Caco-2 (cell line): Measurements from ENCODE around the gene PODXL2. TPM values are rescaled to one million over a fixed set of nuclear protein-coding genes. Genes with fewer than 3 reads are reported as not detected.

Experiments
- BruUV-seq: library from RNA; stranded (reverse); fragments of 400-500 nt; replicated peaks from 2 replicates; lab custom pipeline; 2021; lab: Mats Ljungman, UMichigan
- CTCF ChIA-PET: fragments of 300-600 bp; sonication (Branson Sonifier 250); formaldehyde crosslinking; loops from one replicate; lab custom pipeline; 2022; ENCODE audit warnings: antibody characterized with exemption; lab: Charles Lee
- POLR2A ChIA-PET: fragments of 300-600 bp; sonication (Branson Sonifier 250); formaldehyde crosslinking; loops from one replicate; lab custom pipeline; 2022; ENCODE audit warnings: antibody characterized with exemption; lab: Charles Lee
- DNase-seq, 2 experiments: peaks; one replicate each; pipeline versions ENCODE4 v3.0.0 to v3.0.0-alpha.2; 2020 to 2022
- H3K27me3 ChIP-seq: replicated peaks from 2 replicates; pipeline ENCODE4 v1.6.0; 2011; ENCODE audit warnings: low read length; ENCODE audit not compliant: control insufficient read depth, insufficient read depth
- H3K36me3 ChIP-seq: 2 replicates; pipeline ENCODE4 v1.5.1; 2011; ENCODE audit warnings: low read length; ENCODE audit not compliant: control insufficient read depth, insufficient read depth
- H3K4me1 ChIP-seq: fragments of 250-450 bp; sonication (Bioruptor Pico); 2 replicates; pipeline ENCODE4 v1.5.1; 2020; ENCODE audit warnings: mild to moderate bottlenecking
- H3K4me3 ChIP-seq: 2 replicates; pipeline ENCODE4 v1.5.1; 2011; ENCODE audit warnings: low read depth, mild to moderate bottlenecking, control low read depth, low read length
- H3K9me3 ChIP-seq: fragments of 250-450 bp; sonication (Bioruptor Pico); 2 replicates; pipeline ENCODE4 v1.5.1; 2020; ENCODE audit warnings: mild to moderate bottlenecking, moderate library complexity
- H3K27ac Mint-ChIP-seq: one replicate; pipeline ENCODE4 v1.8.0; 2022; ENCODE audit warnings: mixed read lengths; ENCODE audit not compliant: unreplicated experiment
- H3K27me3 Mint-ChIP-seq: one replicate; pipeline ENCODE4 v1.8.0; 2022; ENCODE audit warnings: mixed read lengths; ENCODE audit not compliant: insufficient read depth, unreplicated experiment
- H3K36me3 Mint-ChIP-seq: one replicate; pipeline ENCODE4 v1.8.0; 2022; ENCODE audit warnings: mild to moderate bottlenecking, mixed read lengths; ENCODE audit not compliant: insufficient read depth, unreplicated experiment
- H3K4me1 Mint-ChIP-seq: one replicate; pipeline ENCODE4 v1.8.0; 2022; ENCODE audit warnings: low read depth, mixed read lengths; ENCODE audit not compliant: unreplicated experiment
- H3K4me3 Mint-ChIP-seq: one replicate; pipeline ENCODE4 v1.8.0; 2022; ENCODE audit warnings: mild to moderate bottlenecking, moderate library complexity, mixed read lengths; ENCODE audit not compliant: unreplicated experiment
- H3K9me3 Mint-ChIP-seq: one replicate; pipeline ENCODE4 v1.8.0; 2022; ENCODE audit warnings: mixed read lengths; ENCODE audit not compliant: unreplicated experiment
- intact Hi-C: fragments of 100-400 bp; cut with micrococcal nuclease; formaldehyde crosslinking; loops from one replicate; pipeline ENCODE4 v1.10.0; 2022; ENCODE audit not compliant: unreplicated experiment
- total RNA-seq: library from RNA; stranded (reverse); gene quantifications from 2 replicates; pipeline ENCODE4 v1.2.3, GENCODE V29; 2022
- TF ChIP-seq, protein P1 (sequence below), 2 experiments: fragments of 200-600 bp in 1 of 2; IDR thresholded peaks; 1 replicate in 1 of 2; 2 replicates in 1 of 2; pipeline versions ENCODE4 v1.5.1 to v1.8.0; 2011 to 2022; ENCODE audit warnings: antibody characterized with exemption in 1 of 2, control low read depth in 1 of 2, inconsistent platforms in 1 of 2, low read depth in 1 of 2, low read length in 1 of 2, mild to moderate bottlenecking in 1 of 2, moderate library complexity in 1 of 2; ENCODE audit not compliant: insufficient read depth in 1 of 2, severe bottlenecking in 1 of 2, unreplicated experiment in 1 of 2

PODXL2 gene
- total RNA-seq, 1 experiment from 2014 or later, result 39.1 TPM

DNA sequence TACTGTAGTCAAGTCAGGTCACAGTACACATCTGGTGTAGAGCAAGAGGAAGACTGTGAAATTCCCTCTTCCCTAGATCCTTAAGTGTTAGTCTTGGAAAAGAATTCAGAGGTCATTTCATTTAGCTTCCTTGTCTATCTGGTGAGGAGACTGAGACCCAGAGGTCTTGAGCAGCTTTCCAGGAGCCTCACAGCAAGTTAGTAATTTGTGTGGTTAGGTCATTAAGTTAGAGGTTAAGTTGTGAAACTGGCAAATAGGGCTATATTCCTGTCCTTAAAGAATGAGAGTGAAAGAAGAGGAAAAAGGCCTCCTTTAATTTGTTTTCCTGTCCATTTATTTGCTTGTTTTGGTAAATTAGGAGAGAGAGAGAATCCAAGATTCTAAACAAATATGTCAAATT is 9.0 kb downstream of the PODXL2 start:
- POLR2A ChIA-PET, result no interaction called here
- CTCF ChIA-PET, result no interaction called here
- no peak overlapping the region for H3K4me3 Mint-ChIP-seq
- no TSS peak for BruUV-seq
- TF ChIP-seq, protein P1, sequence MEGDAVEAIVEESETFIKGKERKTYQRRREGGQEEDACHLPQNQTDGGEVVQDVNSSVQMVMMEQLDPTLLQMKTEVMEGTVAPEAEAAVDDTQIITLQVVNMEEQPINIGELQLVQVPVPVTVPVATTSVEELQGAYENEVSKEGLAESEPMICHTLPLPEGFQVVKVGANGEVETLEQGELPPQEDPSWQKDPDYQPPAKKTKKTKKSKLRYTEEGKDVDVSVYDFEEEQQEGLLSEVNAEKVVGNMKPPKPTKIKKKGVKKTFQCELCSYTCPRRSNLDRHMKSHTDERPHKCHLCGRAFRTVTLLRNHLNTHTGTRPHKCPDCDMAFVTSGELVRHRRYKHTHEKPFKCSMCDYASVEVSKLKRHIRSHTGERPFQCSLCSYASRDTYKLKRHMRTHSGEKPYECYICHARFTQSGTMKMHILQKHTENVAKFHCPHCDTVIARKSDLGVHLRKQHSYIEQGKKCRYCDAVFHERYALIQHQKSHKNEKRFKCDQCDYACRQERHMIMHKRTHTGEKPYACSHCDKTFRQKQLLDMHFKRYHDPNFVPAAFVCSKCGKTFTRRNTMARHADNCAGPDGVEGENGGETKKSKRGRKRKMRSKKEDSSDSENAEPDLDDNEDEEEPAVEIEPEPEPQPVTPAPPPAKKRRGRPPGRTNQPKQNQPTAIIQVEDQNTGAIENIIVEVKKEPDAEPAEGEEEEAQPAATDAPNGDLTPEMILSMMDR (IDR thresholded peaks at IDR 0.05; ENCODE audit: insufficient read depth in 1 of 2, low read depth in 1 of 2, low read length in 1 of 2, severe bottlenecking in 1 of 2, unreplicated experiment in 1 of 2), result no peak
- no peak for DNase-seq
- H3K27ac Mint-ChIP-seq, result no peak overlapping the region
- H3K9me3 ChIP-seq, result no peaks in the 10 kb centered on the region
- no peaks in the 10 kb centered on the region for H3K27me3 Mint-ChIP-seq
- no peaks in the 10 kb centered on the region for H3K4me1 Mint-ChIP-seq
- no peaks in the 10 kb centered on the region; the same call in none of the 2 replicates for H3K36me3 ChIP-seq
- H3K36me3 Mint-ChIP-seq, result peaks cover 6% of the 10 kb centered on the region
- no peak overlapping the region for H3K4me3 ChIP-seq
- intact Hi-C loops, result no loop called here
- H3K27me3 ChIP-seq, result no peaks in the 10 kb centered on the region
- H3K4me1 ChIP-seq, result no peaks in the 10 kb centered on the region
- H3K9me3 Mint-ChIP-seq, result no peaks in the 10 kb centered on the region

DNA sequence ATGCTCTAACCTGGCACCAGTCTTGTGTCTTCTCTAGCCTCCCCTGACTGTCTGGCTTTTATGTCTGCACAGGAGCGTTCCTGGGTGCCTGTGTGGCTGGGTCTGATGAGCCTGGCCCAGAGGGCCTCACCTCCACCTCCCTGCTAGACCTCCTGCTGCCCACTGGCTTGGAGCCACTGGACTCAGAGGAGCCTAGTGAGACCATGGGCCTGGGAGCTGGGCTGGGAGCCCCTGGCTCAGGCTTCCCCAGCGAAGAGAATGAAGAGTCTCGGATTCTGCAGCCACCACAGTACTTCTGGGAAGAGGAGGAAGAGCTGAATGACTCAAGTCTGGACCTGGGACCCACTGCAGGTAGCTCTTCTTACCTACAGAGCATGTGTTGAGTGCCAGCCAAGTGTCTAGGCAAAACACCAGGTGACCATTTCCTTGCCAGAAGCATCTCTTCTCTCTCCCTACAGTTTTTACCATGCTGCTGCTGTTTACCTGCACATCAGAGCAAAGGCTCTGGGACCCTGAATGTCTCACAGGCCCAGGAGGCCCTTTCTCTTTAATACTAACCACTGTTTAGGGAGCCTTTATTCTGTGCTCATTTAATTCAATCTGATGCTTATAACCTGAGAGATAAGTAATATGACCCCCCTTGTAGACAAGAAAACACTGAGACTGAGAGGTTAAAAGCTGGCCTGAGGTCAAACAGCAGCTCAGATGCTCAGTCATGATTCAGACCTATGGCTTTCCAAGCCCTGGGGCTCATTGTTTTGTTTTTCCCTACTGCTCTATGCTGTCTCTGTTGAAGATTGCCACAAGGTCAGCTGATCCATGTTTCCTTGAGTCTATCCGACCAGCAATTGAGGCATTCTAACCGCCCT is 10.4 kb downstream of the PODXL2 start:
- Histone ChIP-seq H3K9me3 (no peaks in the 10 kb centered on the region), H3K4me1 (no peaks in the 10 kb centered on the region), H3K4me3 (no peak overlapping the region), H3K27me3 (no peaks in the 10 kb centered on the region), H3K36me3 (no peaks in the 10 kb centered on the region; the same call in none of the 2 replicates)
- ChIA-PET POLR2A (no interaction called here), CTCF (no interaction called here)
- Mint-ChIP-seq H3K4me3 (no peak overlapping the region), H3K27ac (no peak overlapping the region), H3K9me3 (no peaks in the 10 kb centered on the region), H3K27me3 (no peaks in the 10 kb centered on the region), H3K36me3 (peaks cover 6% of the 10 kb centered on the region), H3K4me1 (no peaks in the 10 kb centered on the region)
- TF ChIP-seq, protein P1 (IDR thresholded peaks at IDR 0.05; ENCODE audit: insufficient read depth in 1 of 2, low read depth in 1 of 2, low read length in 1 of 2, severe bottlenecking in 1 of 2, unreplicated experiment in 1 of 2), result no peak
- intact Hi-C loops, result no loop called here
- DNase-seq, result no peak
- no TSS peak for BruUV-seq

DNA sequence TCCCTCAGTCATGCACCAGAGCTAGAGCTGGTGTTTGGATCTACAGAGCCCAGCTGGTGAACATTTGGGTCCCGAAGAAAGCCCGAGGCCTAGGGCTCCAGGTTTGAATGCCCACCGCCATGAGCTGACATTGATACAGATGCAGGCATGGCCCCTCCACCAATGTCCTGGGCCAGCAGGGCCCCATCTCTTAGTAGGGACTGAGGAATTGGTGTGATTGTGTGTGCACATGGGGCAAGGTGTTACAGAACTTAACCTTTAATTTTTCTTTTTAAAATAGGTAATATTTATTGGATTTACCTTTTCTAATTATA is 11.0 kb downstream of the PODXL2 start:
- CTCF ChIA-PET, result no interaction called here
- TF ChIP-seq, protein P1 (IDR thresholded peaks at IDR 0.05; ENCODE audit: insufficient read depth in 1 of 2, low read depth in 1 of 2, low read length in 1 of 2, severe bottlenecking in 1 of 2, unreplicated experiment in 1 of 2), result no peak
- H3K4me1 Mint-ChIP-seq, result no peaks in the 10 kb centered on the region
- no peaks in the 10 kb centered on the region for H3K27me3 Mint-ChIP-seq
- H3K9me3 Mint-ChIP-seq, result no peaks in the 10 kb centered on the region
- Histone ChIP-seq H3K4me3 (no peak overlapping the region), H3K9me3 (no peaks in the 10 kb centered on the region), H3K4me1 (no peaks in the 10 kb centered on the region), H3K27me3 (no peaks in the 10 kb centered on the region), H3K36me3 (no peaks in the 10 kb centered on the region; the same call in none of the 2 replicates)
- intact Hi-C loops, result no loop called here
- H3K4me3 Mint-ChIP-seq, result no peak overlapping the region
- no peak overlapping the region for H3K27ac Mint-ChIP-seq
- POLR2A ChIA-PET, result interaction anchor here (0.6 kb wide), 1 partner anchor 145 kb away, joined by 3 read pairs; no protein-coding TSS in a partner anchor
- H3K36me3 Mint-ChIP-seq, result peaks cover 6% of the 10 kb centered on the region
- no TSS peak for BruUV-seq
- no peak for DNase-seq
